ENCODE measurements around the gene STX1A.

STX1A gene

GRCh38 chr7:73718905-73719805 lies at the start of gene STX1A:
Gene STX1A, minus strand, starts transcription at chr7:73719669. Its CDS starts 38 bp downstream, at chr7:73719631.
- TF ChIP-seq CTCF (IDR thresholded peaks at IDR 0.05; ENCODE audit: extremely low read depth, insufficient read depth, missing control alignments): no peak
- in situ Hi-C loops (cut with MboI; ENCODE audit: low pct_unique_long_range_greater_than_20kb, low sequenced_read_pairs, unreplicated experiment): no loop called here

GRCh38 chr7:73768641-73769480 lies 49.4 kb upstream of the STX1A start:
- no peak for TF ChIP-seq CTCF (IDR thresholded peaks at IDR 0.05; ENCODE audit: extremely low read depth, insufficient read depth, missing control alignments)
- in situ Hi-C loops (cut with MboI; ENCODE audit: low pct_unique_long_range_greater_than_20kb, low sequenced_read_pairs, unreplicated experiment): no loop called here
- no peak for DNase-seq (ENCODE audit: low spot score)

More at GRCh38 chr7:73718905-73719805, at the start of gene STX1A:
- peak; percentile 97 for DNase-seq (ENCODE audit: low spot score)

- TF ChIP-seq CTCF (IDR thresholded peaks at IDR 0.05; ENCODE audit: extremely low read depth, insufficient read depth, missing control alignments): no peak
- in situ Hi-C loops (cut with MboI; ENCODE audit: low pct_unique_long_range_greater_than_20kb, low sequenced_read_pairs, unreplicated experiment): no loop called here
- no peak for DNase-seq (ENCODE audit: low spot score)
Observed at GRCh38 chr7:73766556-73767229, 47.2 kb upstream of the STX1A start.

GRCh38 chr7:73762659-73762999 lies 43.2 kb upstream of the STX1A start:
- TF ChIP-seq CTCF (IDR thresholded peaks at IDR 0.05; ENCODE audit: extremely low read depth, insufficient read depth, missing control alignments): no peak
- no peak for DNase-seq (ENCODE audit: low spot score)
- in situ Hi-C loops (cut with MboI; ENCODE audit: low pct_unique_long_range_greater_than_20kb, low sequenced_read_pairs, unreplicated experiment): no loop called here

- in situ Hi-C loops (cut with MboI; ENCODE audit: low pct_unique_long_range_greater_than_20kb, low sequenced_read_pairs, unreplicated experiment): no loop called here
- no peak for DNase-seq (ENCODE audit: low spot score)
- TF ChIP-seq CTCF (IDR thresholded peaks at IDR 0.05; ENCODE audit: extremely low read depth, insufficient read depth, missing control alignments): no peak
Observed at GRCh38 chr7:73761854-73762658, 42.6 kb upstream of the STX1A start.
